Skin epidermis (tissue), 12 donors: ENCODE data around the gene KCNIP3.
"Not testable (repeated sequence)": the region's sequence is repeated elsewhere in the genome, so short reads cannot be mapped to it uniquely, and the experiment has no call there.

Experiments
- H3K27ac ChIP-seq, 21 experiments: fragments of 200-600 bp; sonication (generic) in 11 of 21; one replicate each; pipeline ENCODE4 v1.5.0; 2020; ENCODE audit warnings: mild to moderate bottlenecking in 3 of 21, inconsistent platforms in 2 of 21, moderate library complexity in 2 of 21
- H3K4me3 ChIP-seq, 7 experiments: fragments of 200-600 bp; sonication (generic) in 2 of 7; one replicate each; pipeline ENCODE4 v1.5.0; 2020; ENCODE audit warnings: inconsistent platforms in 2 of 7, mild to moderate bottlenecking in 2 of 7, moderate library complexity in 1 of 7

The KCNIP3 gene

GRCh38 chr2:95427196-95427867, 130.2 kb downstream of the KCNIP3 start:
- H3K27ac ChIP-seq, H3K4me3 ChIP-seq: not testable (repeated sequence)

GRCh38 chr2:95429748-95430467, 132.8 kb downstream of the KCNIP3 start:
- H3K27ac ChIP-seq, H3K4me3 ChIP-seq: not testable (repeated sequence)

DNA sequence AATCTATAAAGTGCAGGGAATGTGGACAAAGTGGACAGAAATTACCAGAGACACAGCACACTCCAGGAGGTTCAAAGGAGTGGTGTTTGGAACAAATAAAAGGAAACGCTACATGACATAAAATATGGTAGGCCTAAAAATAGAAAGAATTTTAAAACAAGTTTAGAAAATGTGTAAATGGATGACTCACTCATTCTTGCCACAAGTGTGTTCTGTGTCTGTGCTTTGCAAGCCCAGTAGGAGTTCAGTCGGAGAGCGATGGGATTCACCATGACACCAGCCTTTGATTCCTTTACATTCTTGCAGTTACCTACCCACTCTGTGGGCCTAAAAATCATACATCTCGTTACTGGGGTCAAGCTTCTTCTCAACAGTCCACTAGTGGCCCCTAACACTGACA, 136.2 kb downstream of the KCNIP3 start:
- not testable (repeated sequence) for H3K27ac ChIP-seq, H3K4me3 ChIP-seq

DNA sequence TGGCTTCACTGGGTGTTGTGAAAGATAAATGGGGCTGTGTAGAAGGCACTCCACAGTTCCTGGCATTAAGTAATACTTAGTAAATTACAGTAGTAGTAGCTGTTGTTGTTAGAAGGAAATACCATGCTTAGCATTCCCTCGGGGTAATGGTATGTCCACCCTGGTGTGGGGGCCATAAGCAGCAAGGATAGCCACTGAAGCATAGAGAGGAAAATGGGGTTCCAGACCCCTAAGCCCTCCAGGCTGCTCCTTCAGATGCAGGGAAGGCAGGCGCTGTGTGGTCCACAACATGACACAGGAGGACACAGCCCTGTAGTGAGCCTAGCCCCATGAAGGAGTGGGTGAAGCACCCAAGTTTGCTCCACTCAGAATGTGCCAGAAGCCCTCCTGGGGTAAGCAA, 136.8 kb downstream of the KCNIP3 start:
- not testable (repeated sequence) for H3K4me3 ChIP-seq, H3K27ac ChIP-seq

DNA sequence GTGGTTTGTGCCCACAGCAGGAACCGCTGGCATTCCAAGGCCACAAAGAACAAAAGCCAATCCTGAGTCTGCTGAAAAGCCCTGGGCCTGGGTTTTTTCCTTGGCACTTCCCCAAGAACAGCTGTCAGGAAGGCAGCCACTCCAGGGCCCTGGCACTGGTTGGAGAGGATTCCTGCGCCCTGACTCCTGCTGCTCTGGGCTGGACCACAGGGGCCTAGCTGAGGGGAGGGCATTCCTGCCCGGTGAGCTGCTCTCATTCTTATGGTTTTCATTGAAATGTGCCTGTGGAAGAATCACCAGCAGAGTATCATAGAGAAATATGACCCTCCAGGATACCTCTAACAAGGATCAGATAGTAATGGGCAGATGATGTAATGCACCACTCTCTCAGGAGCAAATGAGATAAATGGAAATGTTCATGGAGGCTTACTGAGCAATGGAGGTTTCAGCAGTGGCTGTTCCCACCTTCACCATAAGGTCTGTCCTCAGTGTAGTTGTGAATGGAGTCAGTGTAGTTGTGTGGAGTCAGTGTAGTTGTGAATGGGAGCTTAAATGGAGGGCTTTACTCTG, 137.4 kb downstream of the KCNIP3 start:
- H3K27ac ChIP-seq, H3K4me3 ChIP-seq: not testable (repeated sequence)

- not testable (repeated sequence) for H3K27ac ChIP-seq, H3K4me3 ChIP-seq
Measured at GRCh38 chr2:95435162-95435871, 138.2 kb downstream of the KCNIP3 start.
